ENCODE results near the gene S1PR1. TPM values are rescaled to one million over a fixed set of nuclear protein-coding genes. Genes with fewer than 3 reads are reported as not detected.

S1PR1 gene
- total and polyA plus RNA-seq, 4 donors: 35.2 to 130 (median 116) TPM

- H3K4me1 ChIP-seq (ENCODE audit: control insufficient read depth in 5 of 5, insufficient read depth in 5 of 5, low read length in 5 of 5): peaks cover 0 to 3% (median 0%) of the 10 kb centered on the region in 5 donors
- H3K4me3 ChIP-seq: no peak overlapping the region
- 74 to 75% methylated on average over 4 of the region's 4 CpGs for WGBS, 2 donors
- H3K36me3 ChIP-seq (ENCODE audit: control insufficient read depth in 4 of 4, insufficient read depth in 4 of 4, low read length in 4 of 4): no peaks in the 10 kb centered on the region
- TF ChIP-seq CTCF (IDR thresholded peaks at IDR 0.05; ENCODE audit: control extremely low read depth, extremely low read depth): no peak
- no peak overlapping the region for H3K27ac ChIP-seq (ENCODE audit: low read depth in 1 of 2, low read length in 1 of 2)
- H3K27me3 ChIP-seq (ENCODE audit: control insufficient read depth in 3 of 3, insufficient read depth in 3 of 3, low read length in 2 of 3): no peaks in the 10 kb centered on the region
- peaks cover 0 to 2% (median 0%) of the 10 kb centered on the region in 4 donors for H3K9me3 ChIP-seq (ENCODE audit: control insufficient read depth in 4 of 4, insufficient read depth in 3 of 4, low read length in 3 of 4)
- DNase-seq (no peak), ATAC-seq (ENCODE audit: insufficient read depth, low FRiP score) (no peak)
- no peak overlapping the region for H3K9ac ChIP-seq (ENCODE audit: insufficient read depth in 1 of 2, low read length in 2 of 2)
Observed at GRCh38 chr1:101190441-101190840, 46.4 kb upstream of the S1PR1 start.

GRCh38 chr1:101191049-101191448 lies 45.8 kb upstream of the S1PR1 start:
- no peak overlapping the region for H3K27ac ChIP-seq (ENCODE audit: low read depth in 1 of 2, low read length in 1 of 2)
- no peaks in the 10 kb centered on the region for H3K36me3 ChIP-seq (ENCODE audit: control insufficient read depth in 4 of 4, insufficient read depth in 4 of 4, low read length in 4 of 4)
- peaks cover 0 to 3% (median 0%) of the 10 kb centered on the region in 5 donors for H3K4me1 ChIP-seq (ENCODE audit: control insufficient read depth in 5 of 5, insufficient read depth in 5 of 5, low read length in 5 of 5)
- H3K9me3 ChIP-seq (ENCODE audit: control insufficient read depth in 4 of 4, insufficient read depth in 3 of 4, low read length in 3 of 4): peaks cover 0 to 2% (median 0%) of the 10 kb centered on the region in 4 donors
- H3K27me3 ChIP-seq (ENCODE audit: control insufficient read depth in 3 of 3, insufficient read depth in 3 of 3, low read length in 2 of 3): no peaks in the 10 kb centered on the region
- TF ChIP-seq CTCF (IDR thresholded peaks at IDR 0.05; ENCODE audit: control extremely low read depth, extremely low read depth): no peak
- H3K4me3 ChIP-seq: no peak overlapping the region
- DNase-seq: no peak
- no peak for ATAC-seq (ENCODE audit: insufficient read depth, low FRiP score)
- no peak overlapping the region for H3K9ac ChIP-seq (ENCODE audit: insufficient read depth in 1 of 2, low read length in 2 of 2)

GRCh38 chr1:101193733-101194169 lies 43.1 kb upstream of the S1PR1 start:
- Histone ChIP-seq H3K4me1 (ENCODE audit: control insufficient read depth in 5 of 5, insufficient read depth in 5 of 5, low read length in 5 of 5) (peaks cover 0 to 5% (median 0%) of the 10 kb centered on the region in 5 donors), H3K9ac (ENCODE audit: insufficient read depth in 1 of 2, low read length in 2 of 2) (no peak overlapping the region), H3K9me3 (ENCODE audit: control insufficient read depth in 4 of 4, insufficient read depth in 3 of 4, low read length in 3 of 4) (peaks cover 0 to 2% (median 0%) of the 10 kb centered on the region in 4 donors), H3K27me3 (ENCODE audit: control insufficient read depth in 3 of 3, insufficient read depth in 3 of 3, low read length in 2 of 3) (no peaks in the 10 kb centered on the region), H3K36me3 (ENCODE audit: control insufficient read depth in 4 of 4, insufficient read depth in 4 of 4, low read length in 4 of 4) (no peaks in the 10 kb centered on the region), H3K27ac (ENCODE audit: low read depth in 1 of 2, low read length in 1 of 2) (no peak overlapping the region), H3K4me3 (no peak overlapping the region)
- ATAC-seq (ENCODE audit: insufficient read depth, low FRiP score) (no peak), DNase-seq (no peak)
- TF ChIP-seq CTCF (IDR thresholded peaks at IDR 0.05; ENCODE audit: control extremely low read depth, extremely low read depth): no peak
- WGBS, 2 donors: 82 to 85% methylated on average over 4 of the region's 4 CpGs

DNA sequence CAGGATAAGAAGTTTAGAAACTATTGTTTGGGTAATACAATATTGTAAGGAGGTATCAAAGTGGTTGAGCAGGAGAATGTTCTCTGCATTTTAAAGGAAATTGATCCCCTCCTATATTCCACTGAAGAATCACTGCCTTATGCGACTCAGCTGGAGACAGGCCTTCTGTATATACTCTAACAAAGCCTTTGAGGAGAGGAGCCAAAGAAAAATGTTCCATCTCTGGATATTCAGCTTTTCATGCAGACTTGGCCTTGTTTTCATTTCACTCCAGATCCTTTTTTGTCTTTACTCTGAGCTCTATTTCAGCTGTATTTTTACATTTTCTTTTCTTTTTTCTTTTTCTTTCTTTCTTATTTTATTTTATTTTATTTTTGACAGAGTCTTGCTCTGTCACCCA lies 42.1 kb upstream of the S1PR1 start:
- WGBS, 2 donors: 91 to 93% methylated on average over 1 of the region's 1 CpG
- peak in 1 of 3 donors; percentile 10 for DNase-seq

More for the DNA sequence above, 42.1 kb upstream of the S1PR1 start:
- no peak for TF ChIP-seq CTCF (IDR thresholded peaks at IDR 0.05; ENCODE audit: control extremely low read depth, extremely low read depth)
- Histone ChIP-seq H3K4me3 (no peak overlapping the region), H3K36me3 (ENCODE audit: control insufficient read depth in 4 of 4, insufficient read depth in 4 of 4, low read length in 4 of 4) (no peaks in the 10 kb centered on the region), H3K27ac (ENCODE audit: low read depth in 1 of 2, low read length in 1 of 2) (no peak overlapping the region), H3K9me3 (ENCODE audit: control insufficient read depth in 4 of 4, insufficient read depth in 3 of 4, low read length in 3 of 4) (peaks cover 0 to 2% (median 0%) of the 10 kb centered on the region in 4 donors), H3K27me3 (ENCODE audit: control insufficient read depth in 3 of 3, insufficient read depth in 3 of 3, low read length in 2 of 3) (no peaks in the 10 kb centered on the region), H3K9ac (ENCODE audit: insufficient read depth in 1 of 2, low read length in 2 of 2) (no peak overlapping the region), H3K4me1 (ENCODE audit: control insufficient read depth in 5 of 5, insufficient read depth in 5 of 5, low read length in 5 of 5) (peaks cover 0 to 6% (median 0%) of the 10 kb centered on the region in 5 donors)
- ATAC-seq (ENCODE audit: insufficient read depth, low FRiP score): no peak
